ENCODE data around the gene NEUROG2.
"Not testable (repeated sequence)": the region's sequence is repeated elsewhere in the genome, so short reads cannot be mapped to it uniquely, and the experiment has no call there.

The NEUROG2 gene

GRCh38 chr4:112510291-112511092, 5.5 kb downstream of the NEUROG2 start:
- peaks cover 100% of the 10 kb centered on the region for H3K27me3 ChIP-seq (ENCODE audit: control insufficient read depth, insufficient read depth, low read length)

GRCh38 chr4:112509243-112510141, 6.5 kb downstream of the NEUROG2 start:
- H3K4me1 ChIP-seq (ENCODE audit: control insufficient read depth, low read depth, low read length) = peaks cover 37% of the 10 kb centered on the region
- H3K9ac ChIP-seq (ENCODE audit: low read length) = no peak overlapping the region
- H3K36me3 ChIP-seq (ENCODE audit: control insufficient read depth, low read depth, low read length) = no peaks in the 10 kb centered on the region
- no peaks in the 10 kb centered on the region for H3K9me3 ChIP-seq (ENCODE audit: control insufficient read depth, low read depth, low read length)
- H3K4me3 ChIP-seq (ENCODE audit: low read length) = peak overlapping the region; percentile 5
- no peak overlapping the region for H3K27ac ChIP-seq (ENCODE audit: low read length)
- H3K27me3 ChIP-seq (ENCODE audit: control insufficient read depth, insufficient read depth, low read length) = peaks cover 93% of the 10 kb centered on the region

More at GRCh38 chr4:112510291-112511092, 5.5 kb downstream of the NEUROG2 start:
- Histone ChIP-seq H3K9ac (ENCODE audit: low read length) (no peak overlapping the region), H3K36me3 (ENCODE audit: control insufficient read depth, low read depth, low read length) (no peaks in the 10 kb centered on the region), H3K4me3 (ENCODE audit: low read length) (peak overlapping the region; percentile 34), H3K9me3 (ENCODE audit: control insufficient read depth, low read depth, low read length) (no peaks in the 10 kb centered on the region), H3K27ac (ENCODE audit: low read length) (no peak overlapping the region), H3K4me1 (ENCODE audit: control insufficient read depth, low read depth, low read length) (peaks cover 38% of the 10 kb centered on the region)

- no peak overlapping the region for H3K9ac ChIP-seq (ENCODE audit: low read length)
- H3K4me1 ChIP-seq (ENCODE audit: control insufficient read depth, low read depth, low read length) = peaks cover 28% of the 10 kb centered on the region
- no peak overlapping the region for H3K4me3 ChIP-seq (ENCODE audit: low read length)
- peaks cover 88% of the 10 kb centered on the region for H3K27me3 ChIP-seq (ENCODE audit: control insufficient read depth, insufficient read depth, low read length)
- H3K27ac ChIP-seq (ENCODE audit: low read length) = no peak overlapping the region
- no peaks in the 10 kb centered on the region for H3K9me3 ChIP-seq (ENCODE audit: control insufficient read depth, low read depth, low read length)
- H3K36me3 ChIP-seq (ENCODE audit: control insufficient read depth, low read depth, low read length) = no peaks in the 10 kb centered on the region
Observed at GRCh38 chr4:112508356-112508755, 7.6 kb downstream of the NEUROG2 start.

GRCh38 chr4:112504807-112505206, 11.2 kb downstream of the NEUROG2 start:
- Histone ChIP-seq H3K4me3 (ENCODE audit: low read length) (no peak overlapping the region), H3K9ac (ENCODE audit: low read length) (no peak overlapping the region), H3K36me3 (ENCODE audit: control insufficient read depth, low read depth, low read length) (no peaks in the 10 kb centered on the region), H3K27ac (ENCODE audit: low read length) (no peak overlapping the region), H3K4me1 (ENCODE audit: control insufficient read depth, low read depth, low read length) (peaks cover 11% of the 10 kb centered on the region), H3K27me3 (ENCODE audit: control insufficient read depth, insufficient read depth, low read length) (peaks cover 57% of the 10 kb centered on the region), H3K9me3 (ENCODE audit: control insufficient read depth, low read depth, low read length) (no peaks in the 10 kb centered on the region)

- no peaks in the 10 kb centered on the region for H3K4me1 ChIP-seq (ENCODE audit: control insufficient read depth, low read depth, low read length)
- H3K36me3 ChIP-seq (ENCODE audit: control insufficient read depth, low read depth, low read length) = no peaks in the 10 kb centered on the region
- peaks cover 38% of the 10 kb centered on the region for H3K27me3 ChIP-seq (ENCODE audit: control insufficient read depth, insufficient read depth, low read length)
- no peak overlapping the region for H3K4me3 ChIP-seq (ENCODE audit: low read length)
- no peaks in the 10 kb centered on the region for H3K9me3 ChIP-seq (ENCODE audit: control insufficient read depth, low read depth, low read length)
- H3K9ac ChIP-seq (ENCODE audit: low read length) = no peak overlapping the region
- H3K27ac ChIP-seq (ENCODE audit: low read length) = no peak overlapping the region
Observed at GRCh38 chr4:112502871-112503270, 13.1 kb downstream of the NEUROG2 start.

- Histone ChIP-seq H3K4me3 (ENCODE audit: low read length) (no peak overlapping the region), H3K27ac (ENCODE audit: low read length) (no peak overlapping the region), H3K36me3 (ENCODE audit: control insufficient read depth, low read depth, low read length) (no peaks in the 10 kb centered on the region), H3K9me3 (ENCODE audit: control insufficient read depth, low read depth, low read length) (no peaks in the 10 kb centered on the region), H3K4me1 (ENCODE audit: control insufficient read depth, low read depth, low read length) (no peaks in the 10 kb centered on the region), H3K27me3 (ENCODE audit: control insufficient read depth, insufficient read depth, low read length) (no peaks in the 10 kb centered on the region), H3K9ac (ENCODE audit: low read length) (no peak overlapping the region)
Observed at GRCh38 chr4:112492321-112492720, 23.7 kb downstream of the NEUROG2 start.

- H3K36me3 ChIP-seq (ENCODE audit: control insufficient read depth, low read depth, low read length); H3K4me3 ChIP-seq (ENCODE audit: low read length); H3K27me3 ChIP-seq (ENCODE audit: control insufficient read depth, insufficient read depth, low read length); H3K4me1 ChIP-seq (ENCODE audit: control insufficient read depth, low read depth, low read length); H3K27ac ChIP-seq (ENCODE audit: low read length); H3K9me3 ChIP-seq (ENCODE audit: control insufficient read depth, low read depth, low read length); H3K9ac ChIP-seq (ENCODE audit: low read length): not testable (repeated sequence)
Observed at GRCh38 chr4:112490808-112491207, 25.2 kb downstream of the NEUROG2 start.

- H3K27ac ChIP-seq (ENCODE audit: low read length) = no peak overlapping the region
- H3K4me1 ChIP-seq (ENCODE audit: control insufficient read depth, low read depth, low read length) = no peaks in the 10 kb centered on the region
- no peak overlapping the region for H3K4me3 ChIP-seq (ENCODE audit: low read length)
- H3K36me3 ChIP-seq (ENCODE audit: control insufficient read depth, low read depth, low read length) = no peaks in the 10 kb centered on the region
- H3K27me3 ChIP-seq (ENCODE audit: control insufficient read depth, insufficient read depth, low read length) = no peaks in the 10 kb centered on the region
- no peaks in the 10 kb centered on the region for H3K9me3 ChIP-seq (ENCODE audit: control insufficient read depth, low read depth, low read length)
- H3K9ac ChIP-seq (ENCODE audit: low read length) = no peak overlapping the region
Observed at GRCh38 chr4:112485930-112486329, 30.1 kb downstream of the NEUROG2 start.

- Histone ChIP-seq H3K36me3 (ENCODE audit: control insufficient read depth, low read depth, low read length) (no peaks in the 10 kb centered on the region), H3K9me3 (ENCODE audit: control insufficient read depth, low read depth, low read length) (no peaks in the 10 kb centered on the region), H3K9ac (ENCODE audit: low read length) (no peak overlapping the region), H3K4me1 (ENCODE audit: control insufficient read depth, low read depth, low read length) (no peaks in the 10 kb centered on the region), H3K4me3 (ENCODE audit: low read length) (no peak overlapping the region), H3K27me3 (ENCODE audit: control insufficient read depth, insufficient read depth, low read length) (no peaks in the 10 kb centered on the region), H3K27ac (ENCODE audit: low read length) (no peak overlapping the region)
Observed at GRCh38 chr4:112473985-112474384, 42.0 kb downstream of the NEUROG2 start.

- H3K4me3 ChIP-seq (ENCODE audit: low read length) = no peak overlapping the region
- no peaks in the 10 kb centered on the region for H3K27me3 ChIP-seq (ENCODE audit: control insufficient read depth, insufficient read depth, low read length)
- H3K27ac ChIP-seq (ENCODE audit: low read length) = no peak overlapping the region
- no peaks in the 10 kb centered on the region for H3K9me3 ChIP-seq (ENCODE audit: control insufficient read depth, low read depth, low read length)
- H3K36me3 ChIP-seq (ENCODE audit: control insufficient read depth, low read depth, low read length) = no peaks in the 10 kb centered on the region
- H3K4me1 ChIP-seq (ENCODE audit: control insufficient read depth, low read depth, low read length) = no peaks in the 10 kb centered on the region
- no peak overlapping the region for H3K9ac ChIP-seq (ENCODE audit: low read length)
Observed at GRCh38 chr4:112472318-112472717, 43.7 kb downstream of the NEUROG2 start.
